GM21390 (cell line): ENCODE measurements around the gene EIF4G2.
A peak's percentile ranks its signal among the peaks of the same experiment; 100 is the strongest.
"Not testable (repeated sequence)": the region's sequence is repeated elsewhere in the genome, so short reads cannot be mapped to it uniquely, and the experiment has no call there.

Experiments used
- ATAC-seq: cut with Tn5 transposase; IDR thresholded peaks from one replicate; pipeline ENCODE4 v1.9.1; 2021; ENCODE audit not compliant: unreplicated experiment

Gene EIF4G2

GRCh38 chr11:10808553-10809372, at the start of gene EIF4G2:
EIF4G2 (minus strand) TSS chr11:10808926.
- ATAC-seq, result peak; percentile 92

DNA sequence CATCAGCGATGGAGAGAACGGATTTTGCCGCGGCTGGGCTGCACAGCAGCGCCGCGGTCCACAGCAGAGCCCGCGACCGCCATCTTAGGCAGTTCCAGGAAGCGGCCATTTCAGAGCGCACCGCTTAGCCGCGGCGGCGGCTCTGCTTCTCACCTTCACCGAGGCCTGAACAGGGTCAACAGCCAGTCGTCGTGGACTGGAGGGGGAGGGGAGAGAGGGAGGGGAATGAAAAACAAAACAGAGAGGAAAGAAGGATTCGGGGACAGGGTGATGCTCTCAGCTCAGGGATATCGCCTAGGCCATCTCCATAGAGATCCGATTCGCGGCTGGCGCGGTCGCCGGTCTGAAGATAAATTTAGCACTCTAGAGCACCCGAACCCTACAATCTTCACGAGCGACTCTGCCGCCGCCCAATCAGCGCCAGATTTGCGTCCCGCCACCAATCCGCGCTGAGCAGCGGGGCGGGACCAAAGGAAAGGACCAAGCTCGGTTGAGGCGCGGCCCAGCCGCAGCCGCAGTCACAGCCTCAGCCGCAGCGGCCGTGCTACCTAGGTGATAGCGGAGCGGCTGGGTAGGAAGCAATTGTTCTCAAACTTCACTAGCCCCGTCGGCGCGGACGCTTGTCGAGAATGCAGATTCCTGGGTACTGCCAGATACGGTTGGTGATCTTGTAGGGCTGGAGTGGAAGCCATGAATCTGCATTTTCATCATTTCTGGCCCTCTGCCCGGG, 49.1 kb upstream of the EIF4G2 start, which contains the start of gene ZBED5:
TSS of gene ZBED5 (minus strand) at position 345 of the 730 bp plus-strand sequence. CDS start 3,108 bp downstream, outside the sequence.
- ATAC-seq, result peak; percentile 90

DNA sequence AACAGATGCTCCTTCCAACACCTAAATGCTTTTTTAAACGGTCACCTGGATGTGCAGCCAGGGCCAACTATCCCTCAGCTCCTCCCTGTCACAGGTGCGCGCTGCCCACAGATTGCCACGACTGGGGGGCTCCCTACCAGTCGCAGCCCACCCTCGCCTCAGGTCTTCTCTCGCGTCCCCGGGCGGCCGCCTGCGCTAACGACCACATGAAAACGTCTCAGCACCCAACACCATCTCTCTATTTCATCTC, 48.7 kb upstream of the EIF4G2 start:
- ATAC-seq, result peak; percentile 20

DNA sequence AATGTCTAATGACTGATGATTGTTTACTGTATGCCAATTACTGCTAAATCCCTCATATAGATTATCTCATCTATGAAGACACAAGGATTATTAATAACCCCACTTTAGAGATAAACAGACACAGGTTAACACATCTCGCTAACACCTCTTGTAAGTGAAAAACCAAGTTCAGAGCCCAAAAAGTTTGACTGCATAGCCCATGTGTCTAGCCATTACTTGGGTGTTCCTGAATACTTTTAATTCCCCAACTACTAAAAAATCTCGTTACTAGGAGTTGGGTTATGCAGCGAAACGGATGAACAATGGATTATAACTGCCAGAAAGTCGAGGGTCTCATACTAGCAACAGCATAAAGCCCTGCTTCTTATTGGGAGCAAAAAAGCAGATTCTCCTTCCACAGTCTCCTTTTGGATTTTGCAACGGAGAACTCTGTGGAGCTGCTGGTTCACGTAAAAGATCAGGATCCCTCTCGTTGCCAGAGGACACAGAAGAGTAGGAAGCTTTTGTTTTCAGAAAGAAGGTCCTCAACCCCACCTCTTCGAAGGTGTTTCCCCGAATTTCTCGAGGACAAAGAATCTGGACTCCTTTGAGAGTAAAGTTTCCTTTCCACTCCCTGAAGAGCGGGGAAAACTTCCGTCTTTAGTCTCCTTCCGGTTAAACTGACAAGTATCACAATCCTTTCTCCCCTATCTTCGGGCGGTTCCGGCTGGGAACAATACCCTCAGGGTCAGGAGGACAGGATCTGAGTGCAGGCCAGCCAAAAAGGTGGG, 48.1 kb upstream of the EIF4G2 start:
- ATAC-seq, result peak; percentile 3

DNA sequence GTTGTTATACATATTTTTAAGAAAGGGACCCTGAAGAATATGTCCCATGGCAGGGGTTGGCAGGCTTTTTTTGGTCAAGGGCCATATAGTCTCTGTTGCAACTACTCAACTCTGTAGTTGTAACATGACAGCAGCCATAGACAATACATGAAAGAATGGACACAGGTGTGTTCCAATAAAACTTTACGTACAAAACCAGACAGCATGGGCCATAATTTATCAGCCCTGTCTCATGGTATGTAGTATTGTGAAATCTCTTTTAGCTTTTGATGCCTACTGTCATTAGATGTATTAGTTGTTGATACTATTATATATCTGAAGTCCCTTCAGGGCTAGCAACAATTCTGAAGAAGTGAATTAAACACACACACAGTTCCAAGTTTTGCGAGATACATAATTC, 46.6 kb upstream of the EIF4G2 start:
- no peak for ATAC-seq

DNA sequence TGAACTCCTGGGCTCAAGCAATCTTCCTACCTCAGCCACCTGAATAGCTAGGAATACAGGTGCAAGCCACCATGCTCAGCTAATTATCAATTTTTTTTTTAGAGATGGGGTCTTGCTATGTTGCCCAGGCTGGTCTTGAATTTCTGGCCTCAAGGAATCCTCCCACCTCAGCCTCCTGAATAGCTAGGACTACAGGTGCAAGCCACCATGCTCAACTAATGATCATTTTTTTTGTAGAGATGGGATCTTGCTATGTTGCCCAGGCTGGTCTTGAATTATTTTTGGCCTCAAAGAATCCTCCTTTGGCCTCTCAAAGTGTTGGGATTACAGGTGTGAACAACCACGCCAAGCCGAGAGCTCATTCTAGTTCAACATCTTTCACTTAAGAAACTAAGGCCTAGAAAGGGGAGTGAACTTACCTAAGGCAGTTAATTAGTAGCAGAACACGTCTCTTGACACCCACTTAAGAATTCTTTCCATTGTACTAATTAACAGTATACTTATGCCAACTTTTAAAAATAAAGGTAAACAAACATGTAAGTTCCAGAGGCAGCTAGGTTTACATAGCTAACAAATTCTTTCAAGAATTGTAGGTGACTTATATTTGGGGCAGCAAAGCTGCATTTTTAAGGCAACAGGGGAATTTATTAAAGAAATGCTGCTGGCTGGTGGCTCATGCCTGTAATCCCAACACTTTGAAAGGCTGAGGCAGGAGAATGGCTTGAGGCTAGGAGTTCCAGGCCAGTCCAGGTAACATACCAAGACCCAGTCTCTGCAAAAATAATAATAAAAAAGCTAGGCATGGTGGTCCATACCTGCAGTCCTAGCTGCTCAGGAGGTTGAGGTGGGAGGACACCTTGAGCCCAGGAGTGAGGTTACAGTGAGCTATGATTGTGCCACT, 39.5 kb upstream of the EIF4G2 start:
- ATAC-seq, result no peak

GRCh38 chr11:10846660-10847059, 37.9 kb upstream of the EIF4G2 start:
- ATAC-seq, result no peak

GRCh38 chr11:10845589-10845988, 36.9 kb upstream of the EIF4G2 start:
- ATAC-seq, result no peak

GRCh38 chr11:10844796-10845195, 36.1 kb upstream of the EIF4G2 start:
- ATAC-seq, result no peak

DNA sequence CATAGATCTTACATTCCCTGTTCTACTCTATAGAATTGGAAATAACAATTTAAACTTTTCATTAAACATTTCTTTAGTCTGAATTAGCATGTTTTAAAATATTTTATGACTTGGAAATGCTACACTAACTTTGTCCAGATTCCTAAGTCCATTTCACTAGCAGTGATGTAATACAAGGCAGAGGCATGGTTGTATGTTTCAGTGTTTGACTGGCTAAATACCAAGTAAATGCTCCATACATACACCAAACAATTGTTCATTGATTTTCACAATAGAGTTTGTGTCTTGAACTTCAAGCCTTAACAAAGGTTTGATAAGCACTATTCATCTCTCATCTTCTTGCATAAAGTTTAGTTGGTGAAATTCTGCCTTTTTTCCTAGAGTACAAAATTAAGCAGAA, 35.6 kb upstream of the EIF4G2 start:
- ATAC-seq, result no peak

DNA sequence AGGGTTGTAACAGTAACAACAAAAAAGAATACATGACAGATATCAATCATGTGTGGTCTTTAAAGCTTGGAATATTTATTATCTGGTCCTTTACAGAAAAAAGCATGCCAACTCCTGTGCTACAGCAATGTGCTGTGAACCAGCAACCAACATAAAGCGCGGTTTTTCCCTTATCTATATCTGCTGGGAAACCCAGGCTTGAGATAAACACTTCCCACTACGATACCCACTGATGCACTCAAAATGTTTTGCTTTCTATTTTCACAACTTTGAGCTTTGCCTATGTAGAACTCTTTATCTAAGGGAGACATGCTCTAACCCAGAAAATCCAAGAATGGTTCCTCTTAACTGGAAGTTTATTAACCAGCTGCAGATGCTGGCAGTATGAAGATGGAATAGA, 30.2 kb upstream of the EIF4G2 start:
- ATAC-seq, result no peak

GRCh38 chr11:10838083-10838482, 29.4 kb upstream of the EIF4G2 start:
- no peak for ATAC-seq

DNA sequence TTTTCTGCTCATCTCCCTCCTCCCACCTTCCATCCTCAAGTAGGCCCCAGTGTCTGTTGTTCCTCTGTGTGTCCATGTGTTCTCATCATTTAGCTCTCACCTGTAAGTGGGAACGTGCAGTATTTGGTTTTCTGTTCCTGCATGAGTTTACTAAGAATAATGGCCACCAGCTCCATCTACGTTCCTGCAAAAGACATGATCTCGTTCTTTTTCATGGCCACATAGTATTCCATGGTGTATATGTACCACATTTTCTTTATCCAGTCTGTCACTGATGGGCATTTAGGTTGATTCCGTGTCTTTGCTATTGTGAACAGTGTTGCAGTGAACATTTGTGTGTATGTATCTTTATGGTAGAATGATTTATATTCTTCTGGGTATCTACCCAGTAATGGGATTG, 28.2 kb upstream of the EIF4G2 start:
- not testable (repeated sequence) for ATAC-seq

- no peak for ATAC-seq
Measured at GRCh38 chr11:10829139-10829538, 20.4 kb upstream of the EIF4G2 start.

DNA sequence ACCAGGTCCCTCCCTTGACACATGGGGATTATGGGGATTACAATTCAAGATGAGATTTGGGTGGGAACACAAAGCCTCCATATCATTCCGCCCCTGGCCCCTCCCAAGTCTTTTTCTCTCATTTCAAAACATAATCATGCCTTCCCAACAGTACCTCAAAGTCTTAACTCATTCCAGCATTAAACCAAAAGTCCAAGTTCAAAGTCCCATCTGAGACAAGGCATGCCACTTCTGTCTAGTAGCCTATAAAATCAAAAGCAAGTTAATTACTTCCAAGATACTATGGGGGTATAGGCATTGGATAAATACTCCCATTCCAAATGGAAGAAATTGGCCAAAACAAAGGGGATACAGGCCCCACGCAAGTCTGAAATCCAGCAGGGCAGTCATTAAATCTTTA, 19.7 kb upstream of the EIF4G2 start:
- ATAC-seq, result no peak

- ATAC-seq, result peak; percentile 75
Measured at GRCh38 chr11:10824888-10825287, 16.2 kb upstream of the EIF4G2 start.

GRCh38 chr11:10823152-10823579, 14.4 kb upstream of the EIF4G2 start:
- no peak for ATAC-seq

DNA sequence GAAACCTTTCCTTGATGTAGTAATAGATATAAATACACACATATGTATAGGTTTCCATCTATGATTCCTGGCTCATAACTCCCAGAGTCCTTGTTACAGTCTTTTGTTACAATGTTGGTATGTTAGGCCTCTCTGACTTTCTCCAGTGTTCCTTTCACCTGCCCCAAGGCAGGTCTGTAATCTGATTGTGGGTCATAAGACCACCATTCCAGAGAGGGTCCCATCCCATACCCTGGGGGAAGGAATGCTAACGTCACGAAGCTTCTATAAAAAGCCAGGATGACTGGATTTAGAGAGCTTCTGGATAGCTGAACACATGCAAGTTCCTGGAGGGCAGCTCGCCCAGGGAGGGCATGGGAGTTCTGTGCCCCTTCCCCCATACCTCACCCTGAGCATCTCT, 13.8 kb upstream of the EIF4G2 start:
- not testable (repeated sequence) for ATAC-seq

DNA sequence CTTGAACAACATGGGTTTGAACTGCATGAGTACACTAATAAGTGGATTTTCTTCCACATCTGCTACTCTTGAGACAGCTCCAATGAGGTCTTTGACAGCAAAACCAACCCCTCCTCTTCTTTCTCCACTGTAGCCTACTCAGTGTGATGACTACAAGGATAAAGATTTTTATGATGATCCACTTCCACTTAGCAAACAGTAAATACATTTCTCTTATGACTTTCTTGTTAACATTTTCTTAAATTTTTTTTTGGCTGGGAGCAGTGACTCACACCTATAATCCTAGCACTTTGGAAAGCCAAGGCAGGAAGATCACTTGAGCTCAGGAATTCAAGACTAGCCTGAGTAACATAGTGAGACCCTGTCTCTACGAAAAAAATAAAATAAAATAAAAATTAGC, 9.9 kb upstream of the EIF4G2 start:
- no peak for ATAC-seq

DNA sequence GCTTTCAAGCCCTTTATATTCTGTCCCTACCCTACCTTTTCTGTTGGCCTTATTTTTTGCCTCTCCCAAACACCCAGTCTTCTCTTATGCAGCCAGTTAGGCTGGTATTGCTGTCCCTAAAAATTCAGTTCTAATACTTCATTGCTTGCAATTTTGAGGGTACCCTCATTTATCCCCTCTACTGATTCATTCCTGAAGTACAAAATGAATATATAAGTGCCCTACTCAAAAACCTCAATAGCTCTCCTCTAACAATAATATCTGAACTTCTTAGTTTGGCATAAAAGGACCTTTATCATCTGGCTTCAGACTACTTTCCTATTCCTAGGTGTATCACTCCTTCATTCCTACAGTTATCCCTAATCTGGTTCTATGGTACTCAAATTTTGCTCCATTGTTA, 5.2 kb upstream of the EIF4G2 start:
- ATAC-seq, result no peak
